Measurements from ENCODE around the gene SLC2A8. TPM values are rescaled to one million over a fixed set of nuclear protein-coding genes. Genes with fewer than 3 reads are reported as not detected.

Gene SLC2A8, protein sequence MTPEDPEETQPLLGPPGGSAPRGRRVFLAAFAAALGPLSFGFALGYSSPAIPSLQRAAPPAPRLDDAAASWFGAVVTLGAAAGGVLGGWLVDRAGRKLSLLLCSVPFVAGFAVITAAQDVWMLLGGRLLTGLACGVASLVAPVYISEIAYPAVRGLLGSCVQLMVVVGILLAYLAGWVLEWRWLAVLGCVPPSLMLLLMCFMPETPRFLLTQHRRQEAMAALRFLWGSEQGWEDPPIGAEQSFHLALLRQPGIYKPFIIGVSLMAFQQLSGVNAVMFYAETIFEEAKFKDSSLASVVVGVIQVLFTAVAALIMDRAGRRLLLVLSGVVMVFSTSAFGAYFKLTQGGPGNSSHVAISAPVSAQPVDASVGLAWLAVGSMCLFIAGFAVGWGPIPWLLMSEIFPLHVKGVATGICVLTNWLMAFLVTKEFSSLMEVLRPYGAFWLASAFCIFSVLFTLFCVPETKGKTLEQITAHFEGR
- 9.4 and 11.4 TPM in 2 replicates for total RNA-seq

DNA sequence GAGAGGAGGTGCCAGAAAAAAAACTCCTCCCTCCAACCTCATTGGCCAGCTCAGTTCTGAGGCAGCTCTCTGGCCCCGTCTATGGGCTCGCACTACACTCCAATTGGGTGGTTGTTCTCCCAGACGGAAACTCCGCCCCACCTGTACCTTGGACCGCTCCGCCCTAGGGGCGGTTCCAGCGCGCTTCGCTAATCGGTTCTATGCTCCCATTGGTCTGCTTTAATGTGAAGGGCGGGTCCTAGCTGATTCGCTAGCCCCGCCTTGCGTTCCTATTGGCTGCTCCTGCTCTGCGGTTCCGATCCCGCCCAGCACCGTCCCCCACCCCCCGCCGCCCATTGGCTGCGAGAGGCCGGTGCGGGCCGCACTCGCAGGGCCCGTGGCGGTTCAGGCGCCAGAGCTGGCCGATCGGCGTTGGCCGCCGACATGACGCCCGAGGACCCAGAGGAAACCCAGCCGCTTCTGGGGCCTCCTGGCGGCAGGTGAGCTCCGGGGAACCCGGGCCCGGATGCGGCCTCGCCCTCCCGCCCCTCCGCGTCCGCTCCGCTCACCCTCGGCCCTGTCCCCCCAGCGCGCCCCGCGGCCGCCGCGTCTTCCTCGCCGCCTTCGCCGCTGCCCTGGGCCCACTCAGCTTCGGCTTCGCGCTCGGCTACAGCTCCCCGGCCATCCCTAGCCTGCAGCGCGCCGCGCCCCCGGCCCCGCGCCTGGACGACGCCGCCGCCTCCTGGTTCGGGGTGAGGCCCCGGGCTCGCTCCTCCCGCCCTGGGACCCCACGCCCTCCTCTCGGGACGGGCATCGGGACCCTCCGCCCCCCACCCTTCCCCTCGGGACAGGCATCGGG is at the start of gene SLC2A8:
SLC2A8 (plus strand) TSS at position 362 of the 838 bp plus-strand sequence; CDS start at position 424, 62 bp downstream.

DNA sequence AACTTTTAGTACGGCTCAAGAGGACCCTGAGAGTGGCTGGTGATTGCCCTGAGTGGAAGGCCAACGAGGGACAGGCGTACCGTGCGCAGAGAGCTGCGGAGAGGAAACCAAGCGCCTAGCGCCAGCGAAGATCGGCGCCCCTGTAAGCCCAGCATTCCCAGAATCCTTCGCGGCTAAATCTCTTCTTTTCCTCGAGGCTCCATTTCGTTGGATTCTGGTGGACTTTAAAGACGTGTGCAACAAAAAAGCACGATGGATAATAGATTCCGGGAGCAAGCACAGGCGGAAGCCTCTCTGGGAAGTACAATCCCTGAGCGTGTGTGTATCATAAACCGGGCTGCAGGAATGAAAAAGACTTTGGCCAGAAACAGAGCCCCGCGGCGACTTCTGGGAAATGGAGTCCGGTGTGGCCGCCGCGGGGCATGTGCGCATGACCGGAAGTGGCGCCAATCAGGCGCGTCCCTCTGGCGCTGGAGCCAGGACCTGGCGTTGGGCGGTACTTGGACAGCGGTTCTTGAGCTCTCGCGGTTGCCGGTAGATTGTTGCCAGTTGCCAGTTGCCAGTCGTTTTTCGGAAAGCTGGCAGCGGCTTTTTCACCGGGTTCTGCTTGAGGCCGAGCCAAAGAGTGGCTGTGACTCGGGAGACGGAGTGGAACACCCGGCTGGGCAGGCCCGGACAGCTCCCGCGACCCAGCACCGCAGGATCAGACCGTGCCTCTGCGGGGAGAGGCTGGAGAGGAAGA is 27.1 kb downstream of the SLC2A8 start, which contains the start of gene ZNF79:
ZNF79 (plus strand) TSS at position 449 of the 742 bp plus-strand sequence. CDS start 406 bp downstream, outside the sequence.

DNA sequence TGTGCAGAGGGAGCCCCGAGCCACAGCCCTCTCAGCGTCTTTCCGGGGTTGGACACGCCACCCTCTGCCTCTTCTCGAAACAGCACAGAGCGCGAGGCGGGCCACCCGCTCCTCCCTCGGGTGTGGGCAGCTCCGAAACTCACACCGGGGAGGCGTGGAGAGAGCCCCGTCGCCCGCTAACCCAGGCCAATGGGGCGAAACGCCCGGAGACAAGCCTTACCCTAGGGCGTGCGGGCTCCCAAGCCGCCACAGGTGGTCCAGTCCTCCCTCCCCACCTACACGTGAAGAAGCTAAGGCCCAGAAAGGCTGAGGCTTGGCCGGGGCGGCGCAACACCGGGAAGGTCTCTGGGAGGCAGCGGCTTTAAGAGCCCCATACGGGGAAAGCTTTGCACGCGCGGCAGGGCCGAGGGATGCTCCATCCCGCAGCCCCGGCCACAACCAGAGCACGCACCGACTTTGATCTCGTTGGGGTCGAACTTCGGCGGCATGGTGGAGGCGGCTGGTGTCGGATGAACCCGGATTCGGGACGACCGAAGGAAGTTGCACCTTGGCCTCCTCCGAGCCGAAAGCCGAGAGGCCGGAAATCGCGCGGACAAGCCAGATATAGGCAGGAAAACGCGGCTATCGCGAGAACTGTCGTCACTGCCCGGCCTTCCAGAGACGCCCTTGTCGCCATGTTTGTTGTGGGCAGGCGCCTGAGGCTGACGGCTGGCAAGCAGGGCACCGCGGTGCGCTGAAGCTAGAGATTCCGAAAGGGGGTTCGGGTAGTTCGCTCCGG is 54.0 kb downstream of the SLC2A8 start, which contains the start of the genes LRSAM1 and RPL12:
LRSAM1 (plus strand) TSS at position 681 of the 778 bp plus-strand sequence. CDS start 3,018 bp downstream, outside the sequence.
RPL12 (minus strand) TSS at position 577 of the 778 bp plus-strand sequence; CDS start at position 488, 89 bp downstream.

Other genes starting within 250 kb of the SLC2A8 start
- gene GARNL3, start 132.4 kb upstream of the SLC2A8 start, total RNA-seq: 3.3 and 5.1 TPM in 2 replicates
- gene ZNF79, start 27.2 kb downstream of the SLC2A8 start, total RNA-seq: 10.4 and 12.6 TPM in 2 replicates
- 996 and 1,569 TPM in 2 replicates for gene RPL12, start 54.2 kb downstream of the SLC2A8 start, total RNA-seq
- gene LRSAM1, start 54.3 kb downstream of the SLC2A8 start, total RNA-seq: 13.5 and 16.5 TPM in 2 replicates
- 58.5 and 64.5 TPM in 2 replicates for gene STXBP1, start 215.1 kb downstream of the SLC2A8 start, total RNA-seq

All from uterine smooth muscle cell (primary cell).